ENCODE results near the gene MME. TPM values are rescaled to one million over a fixed set of nuclear protein-coding genes. Genes with fewer than 3 reads are reported as not detected.

MME gene
- total RNA-seq, 1 experiment from 2014 or later: 14.4 TPM

DNA sequence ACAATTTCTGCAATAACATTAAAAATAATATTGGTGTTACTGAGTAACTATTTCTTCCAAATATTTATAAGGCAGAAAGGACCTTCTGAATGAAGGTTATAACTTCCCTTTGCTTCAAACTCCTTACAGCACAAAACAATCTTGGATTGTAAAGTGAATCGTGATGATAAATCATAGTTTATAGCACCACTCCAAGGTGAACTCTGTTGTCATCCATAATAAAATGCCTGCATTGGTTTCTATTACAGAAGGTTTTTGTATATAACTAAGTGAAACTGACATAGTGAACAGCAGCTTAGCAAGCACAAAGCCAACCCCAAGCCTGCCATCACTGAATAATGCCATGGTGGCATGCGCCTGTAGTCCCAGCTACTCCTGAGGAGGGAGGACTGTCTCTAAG lies 86.3 kb downstream of the MME start:
- Mint-ChIP-seq H3K4me3 (ENCODE audit: low read depth, unreplicated experiment) (no peak overlapping the region), H3K9me3 (ENCODE audit: low read depth, unreplicated experiment) (no peaks in the 10 kb centered on the region), H3K36me3 (ENCODE audit: insufficient read depth, unreplicated experiment) (no peaks in the 10 kb centered on the region), H3K27ac (ENCODE audit: unreplicated experiment) (no peak overlapping the region), H3K4me1 (ENCODE audit: low read depth, unreplicated experiment) (peaks cover 16% of the 10 kb centered on the region), H3K27me3 (ENCODE audit: unreplicated experiment) (no peaks in the 10 kb centered on the region)
- intact Hi-C loops (cut with micrococcal nuclease; ENCODE audit: unreplicated experiment): no loop called here
- no peak for DNase-seq
- no TSS peak for BruUV-seq (replicated peaks)
- CTCF ChIA-PET: no interaction called here
- TF ChIP-seq, protein P1, sequence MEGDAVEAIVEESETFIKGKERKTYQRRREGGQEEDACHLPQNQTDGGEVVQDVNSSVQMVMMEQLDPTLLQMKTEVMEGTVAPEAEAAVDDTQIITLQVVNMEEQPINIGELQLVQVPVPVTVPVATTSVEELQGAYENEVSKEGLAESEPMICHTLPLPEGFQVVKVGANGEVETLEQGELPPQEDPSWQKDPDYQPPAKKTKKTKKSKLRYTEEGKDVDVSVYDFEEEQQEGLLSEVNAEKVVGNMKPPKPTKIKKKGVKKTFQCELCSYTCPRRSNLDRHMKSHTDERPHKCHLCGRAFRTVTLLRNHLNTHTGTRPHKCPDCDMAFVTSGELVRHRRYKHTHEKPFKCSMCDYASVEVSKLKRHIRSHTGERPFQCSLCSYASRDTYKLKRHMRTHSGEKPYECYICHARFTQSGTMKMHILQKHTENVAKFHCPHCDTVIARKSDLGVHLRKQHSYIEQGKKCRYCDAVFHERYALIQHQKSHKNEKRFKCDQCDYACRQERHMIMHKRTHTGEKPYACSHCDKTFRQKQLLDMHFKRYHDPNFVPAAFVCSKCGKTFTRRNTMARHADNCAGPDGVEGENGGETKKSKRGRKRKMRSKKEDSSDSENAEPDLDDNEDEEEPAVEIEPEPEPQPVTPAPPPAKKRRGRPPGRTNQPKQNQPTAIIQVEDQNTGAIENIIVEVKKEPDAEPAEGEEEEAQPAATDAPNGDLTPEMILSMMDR (IDR thresholded peaks at IDR 0.05; ENCODE audit: unreplicated experiment): no peak

DNA sequence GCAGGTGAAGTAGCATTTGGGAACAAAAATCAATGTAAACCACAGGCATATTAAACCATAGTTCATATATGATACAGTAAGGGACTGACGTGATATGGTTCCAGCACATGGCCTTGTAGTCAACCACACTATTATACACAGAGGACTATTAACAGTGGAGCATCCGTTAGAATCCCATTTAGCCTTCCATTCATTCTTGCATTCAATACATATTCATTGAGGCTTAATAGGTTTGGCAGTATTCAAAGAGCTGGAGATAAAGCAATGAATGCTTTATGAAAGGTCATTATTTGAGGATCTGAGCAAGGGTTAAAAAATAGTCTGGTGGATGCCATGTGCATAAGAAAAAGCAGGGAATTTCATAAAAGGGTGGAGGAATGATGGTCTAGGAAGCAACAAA lies 89.1 kb downstream of the MME start:
- no peak overlapping the region for H3K4me3 Mint-ChIP-seq (ENCODE audit: low read depth, unreplicated experiment)

DNA sequence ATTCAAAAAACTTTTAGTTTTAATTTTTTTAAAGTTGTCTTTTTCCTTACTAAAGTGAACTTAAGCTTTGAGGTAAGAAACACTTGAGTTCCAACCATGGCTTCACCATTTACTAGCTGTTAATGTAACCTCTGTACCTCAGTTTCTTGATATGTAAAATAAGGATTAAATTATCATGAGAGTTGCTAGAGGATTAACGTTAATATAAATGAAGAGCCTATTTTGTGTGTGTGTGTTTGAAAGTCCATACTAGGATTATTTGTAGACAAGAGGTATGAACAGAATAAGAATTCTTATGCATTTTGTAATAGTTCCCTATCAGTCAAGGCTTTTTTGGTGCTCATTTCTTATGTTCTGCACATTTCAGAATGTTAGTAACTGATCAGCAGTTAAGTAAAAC lies 93.7 kb downstream of the MME start:
- no peaks in the 10 kb centered on the region for H3K9me3 Mint-ChIP-seq (ENCODE audit: low read depth, unreplicated experiment)
- H3K36me3 Mint-ChIP-seq (ENCODE audit: insufficient read depth, unreplicated experiment): no peaks in the 10 kb centered on the region
- H3K27me3 Mint-ChIP-seq (ENCODE audit: unreplicated experiment): no peaks in the 10 kb centered on the region
- H3K27ac Mint-ChIP-seq (ENCODE audit: unreplicated experiment): no peak overlapping the region
- intact Hi-C loops (cut with micrococcal nuclease; ENCODE audit: unreplicated experiment): no loop called here
- CTCF ChIA-PET: interaction anchor here (0.6 to 1.2 kb wide), 4 partner anchors 10 to 225 kb away, joined by 3 to 5 read pairs (median 4); no protein-coding TSS in a partner anchor
- H3K4me1 Mint-ChIP-seq (ENCODE audit: low read depth, unreplicated experiment): peaks cover 4% of the 10 kb centered on the region
- BruUV-seq (replicated peaks): no TSS peak
- no peak overlapping the region for H3K4me3 Mint-ChIP-seq (ENCODE audit: low read depth, unreplicated experiment)
- DNase-seq: no peak
- TF ChIP-seq, protein P1 (IDR thresholded peaks at IDR 0.05; ENCODE audit: unreplicated experiment): no peak

More for the DNA sequence above, 89.1 kb downstream of the MME start:
- Mint-ChIP-seq H3K27me3 (ENCODE audit: unreplicated experiment) (no peaks in the 10 kb centered on the region), H3K36me3 (ENCODE audit: insufficient read depth, unreplicated experiment) (no peaks in the 10 kb centered on the region), H3K9me3 (ENCODE audit: low read depth, unreplicated experiment) (no peaks in the 10 kb centered on the region), H3K27ac (ENCODE audit: unreplicated experiment) (no peak overlapping the region), H3K4me1 (ENCODE audit: low read depth, unreplicated experiment) (peaks cover 8% of the 10 kb centered on the region)
- no peak for DNase-seq
- intact Hi-C loops (cut with micrococcal nuclease; ENCODE audit: unreplicated experiment): no loop called here
- no TSS peak for BruUV-seq (replicated peaks)
- CTCF ChIA-PET: no interaction called here
- TF ChIP-seq, protein P1 (IDR thresholded peaks at IDR 0.05; ENCODE audit: unreplicated experiment): no peak

DNA sequence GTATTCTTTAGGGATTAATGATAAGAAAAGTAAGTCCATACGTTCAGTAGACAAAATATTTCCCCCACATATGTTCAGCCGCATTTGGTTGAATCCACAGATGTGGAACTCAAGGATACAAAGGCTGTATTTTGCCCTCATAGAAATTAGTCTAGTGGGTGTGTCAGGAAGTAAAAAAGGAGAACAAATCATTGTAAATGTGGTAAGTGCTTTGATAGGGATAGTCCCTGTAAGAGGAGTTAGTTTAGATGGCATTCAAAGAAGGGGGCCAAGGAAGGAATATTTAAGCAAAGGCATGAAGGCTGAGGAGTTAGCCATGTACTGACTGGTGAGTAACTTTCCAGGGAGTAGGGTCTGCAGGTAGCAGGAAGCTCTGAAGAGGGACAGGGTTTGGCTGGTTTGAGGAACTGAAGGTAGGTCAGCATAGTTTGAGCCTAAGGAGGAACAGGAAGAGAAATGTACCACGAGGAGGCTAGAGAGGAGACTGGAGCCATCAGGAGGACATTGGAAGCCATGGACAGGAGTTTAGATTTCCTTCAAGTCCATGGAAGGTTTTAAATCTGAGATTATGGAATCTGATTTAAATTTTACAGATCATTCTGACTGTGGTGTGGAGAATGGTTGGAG lies 98.8 kb downstream of the MME start:
- peaks cover 12% of the 10 kb centered on the region for H3K4me1 Mint-ChIP-seq (ENCODE audit: low read depth, unreplicated experiment)

More for the DNA sequence above, 98.8 kb downstream of the MME start:
- Mint-ChIP-seq H3K27ac (ENCODE audit: unreplicated experiment) (no peak overlapping the region), H3K27me3 (ENCODE audit: unreplicated experiment) (no peaks in the 10 kb centered on the region), H3K4me3 (ENCODE audit: low read depth, unreplicated experiment) (no peak overlapping the region), H3K9me3 (ENCODE audit: low read depth, unreplicated experiment) (no peaks in the 10 kb centered on the region), H3K36me3 (ENCODE audit: insufficient read depth, unreplicated experiment) (no peaks in the 10 kb centered on the region)
- BruUV-seq (replicated peaks): no TSS peak
- TF ChIP-seq, protein P1 (IDR thresholded peaks at IDR 0.05; ENCODE audit: unreplicated experiment): no peak
- no peak for DNase-seq
- intact Hi-C loops (cut with micrococcal nuclease; ENCODE audit: unreplicated experiment): loop anchor here (5.0 kb wide), 1 partner anchor 222 kb away; no protein-coding TSS in a partner anchor
- CTCF ChIA-PET: no interaction called here

Measured in Calu3 (cell line).